Nephron progenitor cell (in vitro differentiated cells): Measurements from ENCODE around the gene CDKN2B-AS1.

Experiments
- DNase-seq: peaks from one replicate; pipeline ENCODE4 v3.0.0; 2021
- H3K27ac Mint-ChIP-seq: 2 replicates; pipeline ENCODE4 v1.8.0; 2021; ENCODE audit warnings: mild to moderate bottlenecking, moderate library complexity, mixed read lengths
- H3K27me3 Mint-ChIP-seq: 2 replicates; pipeline ENCODE4 v1.8.0; 2021; ENCODE audit warnings: mild to moderate bottlenecking, low read depth, mixed read lengths; ENCODE audit not compliant: poor library complexity
- H3K36me3 Mint-ChIP-seq: 2 replicates; pipeline ENCODE4 v1.8.0; 2021; ENCODE audit warnings: low read depth, mixed read lengths
- H3K4me1 Mint-ChIP-seq: 2 replicates; pipeline ENCODE4 v1.8.0; 2021; ENCODE audit warnings: mixed read lengths
- H3K4me3 Mint-ChIP-seq: 2 replicates; pipeline ENCODE4 v1.8.0; 2021; ENCODE audit warnings: mild to moderate bottlenecking, moderate library complexity, mixed read lengths
- H3K9me3 Mint-ChIP-seq: 2 replicates; pipeline ENCODE4 v1.8.0; 2021; ENCODE audit warnings: mild to moderate bottlenecking, moderate library complexity, mixed read lengths
- TF ChIP-seq, protein P1 (sequence below): fragments of 200-600 bp; sonication (generic); IDR thresholded peaks from 2 replicates; pipeline ENCODE4 v1.5.0; 2021; ENCODE audit warnings: antibody characterized with exemption

CDKN2B-AS1 gene

DNA sequence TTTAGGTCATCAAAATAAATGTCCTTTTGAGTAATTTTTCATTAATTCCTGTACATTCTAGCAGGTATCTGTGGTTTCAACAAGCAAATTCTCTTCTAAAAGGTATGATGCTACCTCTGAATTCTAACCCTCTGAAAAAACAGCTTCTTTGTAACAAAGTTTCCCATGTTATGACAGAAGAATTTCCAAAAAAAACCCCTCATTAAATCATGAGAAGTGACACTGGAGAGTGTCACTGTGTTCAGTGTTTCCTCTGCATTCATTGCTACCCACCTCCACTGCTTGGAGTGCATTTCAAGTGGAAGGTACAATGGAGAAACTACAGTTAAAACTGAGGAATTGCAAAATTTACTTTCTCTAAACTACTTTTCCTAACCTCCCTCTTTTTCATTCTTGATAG, 10.5 kb upstream of the CDKN2B-AS1 start:
- H3K27me3 Mint-ChIP-seq: peaks cover 100% of the 10 kb centered on the region
- H3K9me3 Mint-ChIP-seq: no peaks in the 10 kb centered on the region
- no peaks in the 10 kb centered on the region for H3K4me1 Mint-ChIP-seq
- no peak for DNase-seq
- TF ChIP-seq, protein P1, sequence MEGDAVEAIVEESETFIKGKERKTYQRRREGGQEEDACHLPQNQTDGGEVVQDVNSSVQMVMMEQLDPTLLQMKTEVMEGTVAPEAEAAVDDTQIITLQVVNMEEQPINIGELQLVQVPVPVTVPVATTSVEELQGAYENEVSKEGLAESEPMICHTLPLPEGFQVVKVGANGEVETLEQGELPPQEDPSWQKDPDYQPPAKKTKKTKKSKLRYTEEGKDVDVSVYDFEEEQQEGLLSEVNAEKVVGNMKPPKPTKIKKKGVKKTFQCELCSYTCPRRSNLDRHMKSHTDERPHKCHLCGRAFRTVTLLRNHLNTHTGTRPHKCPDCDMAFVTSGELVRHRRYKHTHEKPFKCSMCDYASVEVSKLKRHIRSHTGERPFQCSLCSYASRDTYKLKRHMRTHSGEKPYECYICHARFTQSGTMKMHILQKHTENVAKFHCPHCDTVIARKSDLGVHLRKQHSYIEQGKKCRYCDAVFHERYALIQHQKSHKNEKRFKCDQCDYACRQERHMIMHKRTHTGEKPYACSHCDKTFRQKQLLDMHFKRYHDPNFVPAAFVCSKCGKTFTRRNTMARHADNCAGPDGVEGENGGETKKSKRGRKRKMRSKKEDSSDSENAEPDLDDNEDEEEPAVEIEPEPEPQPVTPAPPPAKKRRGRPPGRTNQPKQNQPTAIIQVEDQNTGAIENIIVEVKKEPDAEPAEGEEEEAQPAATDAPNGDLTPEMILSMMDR: no peak
- no peak overlapping the region for H3K4me3 Mint-ChIP-seq
- H3K36me3 Mint-ChIP-seq: no peaks in the 10 kb centered on the region
- no peak overlapping the region for H3K27ac Mint-ChIP-seq

DNA sequence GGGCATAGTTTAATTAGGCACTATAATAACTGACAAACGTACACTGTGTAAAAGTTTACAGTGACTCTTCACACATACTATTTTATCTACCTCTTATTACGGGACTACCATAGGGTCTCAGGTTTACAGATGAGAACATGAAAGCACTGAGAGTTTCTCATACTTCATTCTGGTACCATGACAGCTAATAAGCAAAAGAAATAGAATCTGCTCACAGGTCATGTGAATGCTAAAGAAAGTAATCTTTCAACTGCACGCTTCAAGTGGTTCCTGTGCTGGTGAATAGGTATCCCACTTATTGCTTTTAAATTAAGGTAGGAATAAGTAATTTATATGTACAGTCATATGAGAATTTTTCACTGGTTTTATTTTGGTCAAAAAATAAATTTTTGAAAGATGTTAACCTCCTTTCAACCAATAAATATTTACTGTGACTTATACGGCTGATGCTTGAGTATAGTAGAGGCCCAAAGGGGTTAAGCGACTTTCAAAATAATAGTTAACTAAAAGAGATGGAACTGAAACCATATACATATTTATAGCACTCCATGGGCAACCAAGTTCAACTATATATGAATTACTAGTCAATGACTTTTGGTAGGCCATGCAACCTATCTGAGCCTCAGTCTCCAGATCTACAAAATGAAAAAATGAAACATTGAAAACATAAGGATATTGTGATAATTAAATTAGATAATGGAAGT, 8.5 kb upstream of the CDKN2B-AS1 start:
- TF ChIP-seq, protein P1: no peak
- H3K9me3 Mint-ChIP-seq: no peaks in the 10 kb centered on the region
- no peaks in the 10 kb centered on the region for H3K36me3 Mint-ChIP-seq
- no peaks in the 10 kb centered on the region for H3K4me1 Mint-ChIP-seq
- no peak for DNase-seq
- no peak overlapping the region for H3K27ac Mint-ChIP-seq
- H3K27me3 Mint-ChIP-seq: peaks cover 100% of the 10 kb centered on the region
- no peak overlapping the region for H3K4me3 Mint-ChIP-seq

DNA sequence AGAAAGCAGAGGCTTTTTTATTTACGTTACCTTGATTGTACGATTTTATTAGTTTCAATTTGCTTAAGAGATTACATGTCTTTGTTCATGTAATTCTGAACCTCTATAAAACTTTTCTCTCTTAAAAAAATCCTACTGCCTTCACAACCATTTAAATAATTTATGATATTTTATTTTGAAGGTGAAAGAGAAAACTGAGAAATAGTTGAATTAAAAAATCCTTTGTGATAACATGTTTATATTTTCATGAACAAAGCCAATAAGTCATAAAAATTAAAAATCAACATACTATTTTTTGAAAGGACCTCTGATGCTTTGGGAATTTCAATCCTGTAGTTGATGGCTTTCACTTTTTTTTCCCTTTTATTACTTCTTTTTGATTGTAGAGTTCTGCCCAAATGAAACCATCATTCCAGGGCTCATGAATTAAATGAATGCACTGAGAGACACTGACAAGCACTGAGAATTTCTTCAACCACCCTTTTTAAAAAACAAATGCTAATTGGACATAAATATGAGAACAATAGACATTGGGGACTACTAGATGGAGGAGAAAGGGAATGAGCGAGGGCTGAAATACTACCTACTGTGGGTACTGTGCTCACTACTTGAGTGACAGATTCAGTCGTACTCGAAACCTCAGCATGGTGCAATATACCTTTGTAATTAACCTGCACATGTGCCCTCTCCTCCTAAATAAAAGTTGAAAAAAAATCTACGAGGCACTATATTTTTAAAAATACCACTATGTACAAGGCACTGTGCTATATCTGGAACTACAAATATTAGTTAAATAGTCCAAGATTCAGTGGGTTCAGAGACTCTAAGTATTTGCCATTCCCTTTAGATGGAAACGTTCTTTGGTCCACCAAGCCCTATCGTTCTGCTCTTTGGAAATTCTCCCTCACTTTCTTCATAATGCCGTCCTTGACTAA, 6.3 kb upstream of the CDKN2B-AS1 start:
- Mint-ChIP-seq H3K9me3 (no peaks in the 10 kb centered on the region), H3K4me3 (no peak overlapping the region), H3K36me3 (no peaks in the 10 kb centered on the region), H3K4me1 (peaks cover 2% of the 10 kb centered on the region), H3K27me3 (peaks cover 98% of the 10 kb centered on the region), H3K27ac (no peak overlapping the region)
- DNase-seq: no peak
- TF ChIP-seq, protein P1: no peak

DNA sequence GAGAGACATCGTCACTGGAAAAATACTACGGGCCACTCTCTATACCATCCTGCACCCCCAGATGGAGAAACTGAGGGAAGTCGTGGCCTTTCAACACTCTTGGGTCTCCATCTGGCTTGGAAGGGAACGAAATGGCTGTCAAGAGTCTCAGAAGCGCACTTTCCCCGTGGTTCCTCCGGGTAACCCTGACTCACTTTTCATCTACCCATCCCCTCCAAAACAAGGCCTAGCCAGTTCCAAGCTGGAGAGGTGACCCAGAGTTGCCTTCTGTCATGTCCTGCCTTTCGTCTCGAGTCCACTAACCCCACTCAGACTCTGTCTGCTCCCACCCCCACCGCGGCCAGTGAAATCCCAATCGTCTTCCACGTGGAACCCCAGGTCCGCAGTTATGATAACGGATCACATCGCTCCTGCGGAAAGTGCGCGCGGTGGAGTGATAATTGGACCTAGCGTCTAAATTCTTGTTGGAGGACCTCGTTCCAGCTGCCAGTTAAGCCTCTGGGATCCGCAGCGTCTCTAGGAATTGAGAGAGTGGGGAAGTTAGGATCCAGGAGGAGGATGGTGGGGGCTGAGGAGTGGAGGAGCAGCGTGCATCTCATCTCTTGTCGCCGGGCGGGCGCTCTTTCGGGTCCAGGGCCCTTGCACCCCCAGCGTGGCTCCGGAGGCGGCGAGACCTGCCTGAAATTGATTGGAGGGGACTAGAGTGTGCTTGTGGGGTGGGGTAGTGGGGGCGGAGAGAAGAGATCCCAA, 5.0 kb upstream of the CDKN2B-AS1 start:
- TF ChIP-seq, protein P1: no peak
- Mint-ChIP-seq H3K36me3 (no peaks in the 10 kb centered on the region), H3K27me3 (peaks cover 98% of the 10 kb centered on the region), H3K4me3 (no peak overlapping the region), H3K27ac (no peak overlapping the region), H3K4me1 (peaks cover 9% of the 10 kb centered on the region), H3K9me3 (no peaks in the 10 kb centered on the region)
- DNase-seq: no peak

DNA sequence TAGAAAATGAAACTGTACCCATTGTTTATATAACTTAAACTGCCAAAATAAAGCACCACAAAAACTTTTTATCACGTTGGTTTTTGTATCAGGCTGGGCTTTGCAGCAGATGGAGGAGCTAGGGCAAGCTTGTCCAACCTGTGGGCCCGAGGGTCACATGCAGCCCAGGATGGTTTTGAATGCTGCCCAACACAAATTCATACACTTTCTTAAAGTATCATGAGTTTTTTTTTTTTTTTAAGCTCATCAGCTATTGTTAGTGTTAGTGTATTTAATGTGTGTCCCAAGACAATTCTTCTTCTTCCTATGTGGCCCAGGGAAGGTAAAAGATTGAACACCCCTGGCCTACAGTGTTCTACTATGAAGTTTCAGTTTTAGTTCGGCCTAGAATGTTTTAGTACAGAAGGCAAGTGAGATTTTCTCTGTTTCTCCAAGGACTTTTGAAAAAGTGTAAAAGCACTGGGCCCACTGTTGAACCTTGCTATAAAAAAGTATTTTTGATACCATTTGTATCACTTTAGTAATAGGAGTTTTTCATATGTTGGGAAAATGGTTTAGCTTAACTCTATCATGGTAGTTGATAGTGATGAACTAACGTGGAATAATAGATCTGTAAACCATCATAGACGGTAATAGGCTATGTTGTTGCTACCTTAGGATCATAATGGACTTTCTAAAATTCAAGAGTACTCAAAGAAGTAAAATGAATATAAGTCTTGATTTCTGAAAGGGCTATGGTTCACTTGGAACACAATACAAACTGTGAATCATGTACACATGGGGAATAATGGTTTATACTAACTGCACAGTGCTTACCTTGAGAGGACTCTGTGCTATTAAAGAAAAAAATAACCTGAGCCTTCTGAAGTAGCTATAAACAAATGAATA, 3.3 kb upstream of the CDKN2B-AS1 start:
- TF ChIP-seq, protein P1: no peak
- no peak overlapping the region for H3K4me3 Mint-ChIP-seq
- H3K4me1 Mint-ChIP-seq: peaks cover 18% of the 10 kb centered on the region
- H3K36me3 Mint-ChIP-seq: no peaks in the 10 kb centered on the region
- no peaks in the 10 kb centered on the region for H3K9me3 Mint-ChIP-seq
- peaks cover 98% of the 10 kb centered on the region for H3K27me3 Mint-ChIP-seq
- DNase-seq: no peak
- H3K27ac Mint-ChIP-seq: no peak overlapping the region
